GM18909 (cell line): ENCODE measurements around the gene SNCG.

Source experiments
- ATAC-seq: cut with Tn5 transposase; IDR thresholded peaks from one replicate; pipeline ENCODE4 v1.9.1; 2021; ENCODE audit warnings: mild to moderate bottlenecking; ENCODE audit not compliant: unreplicated experiment, poor library complexity

The SNCG gene

GRCh38 chr10:86959737-86960002 is 1.3 kb downstream of the SNCG start:
- ATAC-seq = no peak

DNA sequence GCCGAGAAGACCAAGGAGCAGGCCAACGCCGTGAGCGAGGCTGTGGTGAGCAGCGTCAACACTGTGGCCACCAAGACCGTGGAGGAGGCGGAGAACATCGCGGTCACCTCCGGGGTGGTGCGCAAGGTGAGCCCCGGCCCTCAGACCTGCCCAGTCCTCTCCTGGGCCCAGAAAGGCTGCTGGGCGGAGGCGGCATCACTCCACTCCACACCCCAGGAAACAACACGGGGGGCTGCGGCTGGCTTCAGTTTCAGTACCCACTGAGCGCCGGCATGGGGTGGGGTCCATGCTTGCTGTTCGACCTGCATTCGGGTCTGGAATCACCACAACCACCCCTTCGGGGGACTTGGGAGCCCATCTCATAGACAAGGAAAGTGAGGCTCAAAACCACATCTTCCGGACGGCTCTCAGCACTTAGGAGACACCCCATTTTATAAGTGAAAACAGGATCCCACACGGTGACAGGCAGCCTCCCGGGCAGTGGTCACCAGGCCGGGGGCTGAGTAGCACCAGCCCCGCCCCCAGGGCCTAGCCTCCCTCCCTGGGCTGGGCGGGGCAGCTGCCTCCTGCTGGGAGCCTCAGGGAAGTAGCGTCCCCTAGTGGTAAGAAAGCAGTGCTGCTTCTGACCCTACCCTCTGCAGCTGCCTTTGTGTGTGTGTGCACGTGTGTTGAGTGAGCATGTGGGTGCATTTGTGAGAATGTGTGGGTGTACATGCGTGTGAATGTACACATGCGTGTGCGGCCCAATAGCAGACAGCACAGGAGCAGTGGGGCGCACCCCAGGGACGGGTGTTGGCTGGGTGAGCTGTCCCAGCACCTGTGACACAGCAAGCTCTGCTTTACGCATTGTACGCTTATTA is 1.8 kb downstream of the SNCG start:
- ATAC-seq = peak; percentile 72

GRCh38 chr10:86960863-86961434 is 2.5 kb downstream of the SNCG start:
- no peak for ATAC-seq

DNA sequence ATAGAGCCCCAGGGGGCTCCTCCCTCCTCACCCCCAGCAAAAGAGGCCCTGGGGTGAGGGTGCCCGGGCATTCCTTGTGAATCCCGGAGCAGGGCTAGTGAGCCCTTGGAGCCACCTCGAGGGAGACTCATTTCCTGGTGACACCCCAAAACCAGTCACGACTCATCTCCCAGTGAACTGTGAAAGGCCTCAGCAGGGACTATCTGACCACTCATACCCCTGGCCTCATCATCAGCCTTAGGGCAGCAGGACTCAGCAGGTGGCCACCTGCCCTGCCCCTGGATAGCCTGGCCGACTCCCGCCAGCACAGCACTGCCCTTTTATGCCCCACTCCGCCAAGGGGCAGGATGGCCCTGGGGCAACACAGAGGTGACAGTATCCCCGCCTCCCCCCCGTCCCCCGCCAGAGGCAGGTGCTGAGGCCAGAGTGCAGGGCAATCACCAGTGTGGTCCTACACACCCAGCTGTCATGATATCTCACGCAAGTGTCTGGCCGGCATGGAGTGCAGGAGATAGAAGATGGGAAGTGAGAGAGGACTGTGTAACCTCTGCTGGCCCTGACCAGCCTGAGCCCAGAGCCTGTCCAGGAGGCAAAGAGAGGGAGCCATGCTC is 3.2 kb downstream of the SNCG start:
- no peak for ATAC-seq

DNA sequence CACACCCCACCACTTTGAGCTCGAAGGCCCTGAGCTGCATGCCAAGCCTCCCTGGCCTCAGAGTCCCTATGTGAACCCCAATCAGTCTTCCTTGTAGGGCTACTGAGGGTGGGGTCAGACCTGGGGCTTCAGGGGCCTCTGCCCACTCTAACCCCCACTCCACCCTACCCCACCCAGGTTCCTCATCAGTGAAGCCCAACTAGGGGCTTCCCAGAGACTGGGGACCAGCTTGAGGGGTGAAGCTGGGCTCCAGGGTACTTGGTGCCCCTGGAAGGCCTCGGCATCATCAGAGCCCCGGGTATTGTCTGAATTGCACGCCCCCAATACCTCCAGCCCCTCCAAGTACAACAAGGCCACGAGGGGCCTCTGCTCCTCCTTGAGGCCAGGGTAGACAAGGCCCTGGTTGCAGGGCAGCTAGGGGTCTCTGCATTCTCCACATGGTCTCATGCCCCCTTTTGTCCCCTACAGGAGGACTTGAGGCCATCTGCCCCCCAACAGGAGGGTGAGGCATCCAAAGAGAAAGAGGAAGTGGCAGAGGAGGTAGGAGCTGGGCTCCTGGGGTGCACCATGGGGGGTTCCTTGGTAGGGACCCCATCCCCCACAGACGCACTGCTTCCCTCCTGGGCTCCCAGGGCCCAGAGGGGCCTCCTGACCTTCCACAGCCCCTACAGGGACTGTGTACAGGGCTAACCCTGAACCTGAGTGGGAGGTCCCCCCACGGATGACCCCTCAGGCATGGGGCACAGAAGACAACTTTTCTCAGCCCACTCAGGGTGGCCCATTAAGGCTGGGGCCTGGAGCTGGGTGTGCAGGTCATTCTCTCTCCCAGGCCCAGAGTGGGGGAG is 4.0 kb downstream of the SNCG start:
- ATAC-seq = no peak

GRCh38 chr10:86962981-86963310 is 4.5 kb downstream of the SNCG start:
- no peak for ATAC-seq

GRCh38 chr10:86963341-86963919 is 5.0 kb downstream of the SNCG start:
- ATAC-seq = no peak

DNA sequence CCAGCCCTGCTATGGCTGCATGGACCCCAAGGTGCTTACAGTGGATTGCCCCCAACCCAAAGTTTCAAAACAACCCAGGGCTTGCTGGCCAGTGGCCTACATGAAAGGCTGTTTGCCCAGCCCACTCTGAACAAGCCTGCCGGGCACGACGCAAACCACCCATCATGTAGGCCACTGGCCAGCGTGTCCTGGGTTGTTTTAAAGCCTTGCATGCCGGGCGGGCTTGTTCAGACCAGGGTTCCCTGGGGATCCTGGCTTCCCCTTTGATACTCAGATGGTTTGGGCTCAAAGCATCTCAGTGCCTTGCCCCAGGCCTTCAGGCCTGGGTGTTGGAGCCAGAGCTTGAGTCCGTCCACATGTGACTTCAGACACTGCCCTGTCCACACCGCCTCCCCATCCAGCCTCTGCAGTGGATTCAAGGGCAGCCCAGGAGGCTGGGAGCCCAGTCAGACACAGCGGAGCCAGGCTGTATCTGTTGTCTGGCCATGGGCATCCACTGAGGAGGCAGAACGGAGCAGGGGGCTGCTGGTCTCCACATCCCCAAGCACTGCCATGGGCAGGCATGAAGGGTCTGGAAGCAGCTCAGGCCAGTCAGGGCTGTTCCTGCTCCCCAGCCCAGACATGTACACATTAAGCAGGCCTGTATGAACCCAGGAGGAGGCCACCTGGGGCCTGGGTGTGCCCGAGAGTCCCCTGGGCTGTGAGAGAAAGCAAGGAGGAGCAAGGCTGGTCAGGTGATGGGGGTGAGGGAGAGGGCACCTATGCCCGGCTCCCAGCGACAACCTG is 5.9 kb downstream of the SNCG start:
- no peak for ATAC-seq

- ATAC-seq = no peak
Measured at GRCh38 chr10:86964847-86965190, 6.4 kb downstream of the SNCG start.

DNA sequence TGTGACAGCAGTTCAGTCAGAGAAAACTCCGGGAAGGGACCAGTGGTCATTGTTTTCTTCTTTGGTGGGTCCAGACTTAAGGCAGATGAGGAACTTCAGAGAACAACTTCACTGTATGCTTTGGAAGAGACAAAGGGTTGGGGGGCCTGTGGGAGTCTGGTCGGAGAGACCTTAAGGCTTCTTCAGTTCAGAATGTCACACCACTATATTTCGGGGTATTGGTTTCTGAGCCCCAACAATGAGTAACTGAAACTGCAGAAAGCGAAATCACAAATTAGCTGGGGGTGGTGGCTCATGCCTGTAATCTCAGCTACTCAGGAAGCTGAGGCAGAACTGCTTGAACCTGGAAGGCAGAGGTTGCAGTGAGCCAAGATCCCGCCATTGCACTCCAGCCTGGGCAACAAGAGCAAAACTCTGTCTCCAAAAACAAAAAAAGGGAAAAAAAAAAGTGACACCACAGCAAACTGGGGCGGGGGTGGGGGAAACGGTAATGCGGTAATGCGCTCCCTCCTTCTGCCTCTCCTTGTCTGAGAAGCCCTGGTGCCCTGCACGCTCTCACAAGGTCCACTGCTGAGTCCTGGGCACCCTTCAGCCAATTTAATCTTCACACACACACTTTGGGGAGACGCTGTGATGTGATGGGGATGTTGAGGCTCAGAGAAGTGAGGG is 7.7 kb downstream of the SNCG start:
- peak; percentile 32 for ATAC-seq

GRCh38 chr10:86967481-86967941 is 9.1 kb downstream of the SNCG start:
- ATAC-seq = no peak

- no peak for ATAC-seq
Measured at GRCh38 chr10:86968271-86968993, 10.0 kb downstream of the SNCG start, which contains the start of gene ADIRF. ADIRF (plus strand) TSS chr10:86968482; CDS start chr10:86968545, 63 bp downstream.

DNA sequence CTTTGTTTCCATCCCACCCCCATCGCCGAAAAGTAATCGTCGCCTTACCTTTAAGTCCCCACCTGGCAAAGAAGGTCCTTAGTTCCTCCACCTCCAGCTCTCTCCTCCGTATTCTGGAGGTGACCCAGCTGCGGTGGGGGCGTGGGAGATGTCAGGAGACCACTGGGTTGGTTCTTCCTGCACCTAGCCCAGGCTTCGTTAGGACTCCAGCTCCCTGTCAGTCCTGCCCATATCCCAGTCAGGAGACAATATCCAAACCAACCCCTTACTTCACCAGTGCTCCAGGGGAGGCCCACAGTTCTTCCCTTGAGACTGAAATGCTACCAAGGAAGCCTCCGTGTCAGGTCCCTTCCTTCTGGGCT is 10.6 kb downstream of the SNCG start:
- no peak for ATAC-seq

GRCh38 chr10:86969421-86970041 is 11.1 kb downstream of the SNCG start:
- ATAC-seq = no peak

DNA sequence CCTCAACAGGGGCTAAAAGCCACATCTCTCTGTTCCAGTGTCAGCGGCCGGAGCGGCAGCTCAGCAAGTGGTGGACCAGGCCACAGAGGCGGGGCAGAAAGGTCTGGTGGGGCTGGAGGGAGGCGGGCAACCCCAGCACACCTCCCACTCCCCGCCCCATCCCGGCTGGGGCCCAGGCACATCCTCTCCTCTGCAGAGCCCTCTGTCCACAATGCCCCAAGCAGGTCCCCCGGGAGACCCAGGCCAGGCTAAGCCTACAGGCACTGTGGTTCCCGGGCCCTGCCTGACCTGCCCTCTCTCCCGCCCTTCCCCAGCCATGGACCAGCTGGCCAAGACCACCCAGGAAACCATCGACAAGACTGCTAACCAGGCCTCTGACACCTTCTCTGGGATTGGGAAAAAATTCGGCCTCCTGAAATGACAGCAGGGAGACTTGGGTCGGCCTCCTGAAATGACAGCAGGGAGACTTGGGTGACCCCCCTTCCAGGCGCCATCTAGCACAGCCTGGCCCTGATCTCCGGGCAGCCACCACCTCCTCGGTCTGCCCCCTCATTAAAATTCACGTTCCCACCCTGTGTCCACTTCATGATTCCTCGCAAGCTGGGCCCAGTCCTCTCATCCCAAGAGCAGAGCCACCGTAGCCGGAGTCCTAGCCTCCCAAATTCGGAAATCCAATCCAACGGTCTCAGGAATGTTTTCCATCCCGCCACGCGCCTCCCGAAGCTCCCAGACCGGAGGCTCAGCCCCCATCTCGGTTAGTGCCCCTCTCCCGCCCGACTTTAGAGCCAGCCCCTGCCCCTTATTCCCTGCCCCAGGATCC is 12.0 kb downstream of the SNCG start:
- ATAC-seq = no peak

DNA sequence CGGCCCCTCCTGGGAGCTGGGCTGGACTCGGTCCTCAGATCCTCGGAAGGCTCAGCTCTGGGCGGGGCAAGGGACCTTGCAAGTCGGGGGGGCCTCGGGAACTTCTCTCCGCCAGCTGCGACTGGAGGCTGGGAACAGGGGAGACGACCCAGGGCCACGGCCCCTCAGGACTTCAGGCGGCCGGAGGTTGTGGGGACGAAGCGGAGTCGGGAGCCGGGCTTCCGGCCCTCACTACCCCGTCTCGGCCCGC is 12.5 kb downstream of the SNCG start:
- ATAC-seq = no peak

GRCh38 chr10:86971232-86971991 is 13.0 kb downstream of the SNCG start:
- peak; percentile 79 for ATAC-seq
